ENCODE data around the gene SPATA16.
"Not testable (repeated sequence)": the region's sequence is repeated elsewhere in the genome, so short reads cannot be mapped to it uniquely, and the experiment has no call there.

Gene SPATA16

GRCh38 chr3:173140986-173141385 lies at the start of gene SPATA16:
TSS of gene SPATA16 (minus strand) at chr3:173141235. CDS start at chr3:173117731, 23,504 bp downstream.
- no peak for DNase-seq (ENCODE audit: low spot score)
- TF ChIP-seq CTCF (IDR thresholded peaks at IDR 0.05; ENCODE audit: extremely low read depth, missing control alignments) = no peak

GRCh38 chr3:173183022-173183421 lies 42.0 kb upstream of the SPATA16 start:
- not testable (repeated sequence) for DNase-seq (ENCODE audit: low spot score)

- TF ChIP-seq CTCF (IDR thresholded peaks at IDR 0.05; ENCODE audit: extremely low read depth, missing control alignments) = no peak
- DNase-seq (ENCODE audit: low spot score) = no peak
Observed at GRCh38 chr3:173173652-173174051, 32.6 kb upstream of the SPATA16 start.

- not testable (repeated sequence) for DNase-seq (ENCODE audit: low spot score)
Observed at GRCh38 chr3:173159139-173159538, 18.1 kb upstream of the SPATA16 start.

- DNase-seq (ENCODE audit: low spot score) = not testable (repeated sequence)
Observed at GRCh38 chr3:173156533-173156932, 15.5 kb upstream of the SPATA16 start.

GRCh38 chr3:173153631-173154030 lies 12.6 kb upstream of the SPATA16 start:
- DNase-seq (ENCODE audit: low spot score) = no peak
- TF ChIP-seq CTCF (IDR thresholded peaks at IDR 0.05; ENCODE audit: extremely low read depth, missing control alignments) = no peak

GRCh38 chr3:173139420-173139819 lies 1.6 kb downstream of the SPATA16 start:
- DNase-seq (ENCODE audit: low spot score) = no peak
- no peak for TF ChIP-seq CTCF (IDR thresholded peaks at IDR 0.05; ENCODE audit: extremely low read depth, missing control alignments)

- DNase-seq (ENCODE audit: low spot score) = no peak
- TF ChIP-seq CTCF (IDR thresholded peaks at IDR 0.05; ENCODE audit: extremely low read depth, missing control alignments) = no peak
Observed at GRCh38 chr3:173138026-173138425, 3.0 kb downstream of the SPATA16 start.

- TF ChIP-seq CTCF (IDR thresholded peaks at IDR 0.05; ENCODE audit: extremely low read depth, missing control alignments) = no peak
- no peak for DNase-seq (ENCODE audit: low spot score)
Observed at GRCh38 chr3:173135059-173135458, 6.0 kb downstream of the SPATA16 start.

All from GM20000 (cell line).